Left cardiac atrium (tissue), 4 donors: Measurements from ENCODE around the gene PDGFD. TPM values are rescaled to one million over a fixed set of nuclear protein-coding genes. Genes with fewer than 3 reads are reported as not detected.
A peak's percentile ranks its signal among the peaks of the same experiment; 100 is the strongest.

Experiments used
- ATAC-seq, 2 donors: fragments of 200-7000 bp; cut with Tn5 transposase; one replicate each; pipeline ENCODE4 v1.9.1; 2020; ENCODE audit warnings: mild to moderate bottlenecking in 2 of 2, moderate library complexity in 2 of 2
- DNase-seq: peaks from one replicate; pipeline ENCODE4 v3.0.0-alpha.2; 2020
- intact Hi-C, 2 donors: fragments of 100-400 bp; cut with DNase I; formaldehyde crosslinking; loops; one replicate each; pipeline versions ENCODE4 v1.14.1 to v1.15.1; 2022 to 2023
- total RNA-seq, 2 donors: library from RNA; stranded (reverse); fragmentation: NEBNext Ultra II Directional; extraction: Animal tissue kit (Norgen Biotek cat#: 25700); gene quantifications; one replicate each; pipeline ENCODE4 v1.2.1, GENCODE V29; 2021
- donor health status: DM: no; HTN: yes; CAD: no.
- donor health status: DM: no; HTN: yes; CAD: no; lungs with severe emphysema.
- donor health status: DM: yes; HTN: yes; CAD: no.
- donor health status: Dilated cardiomyopathy.

Gene PDGFD
- total RNA-seq, 2 donors from 2014 or later: 8.7 to 17.3 TPM

DNA sequence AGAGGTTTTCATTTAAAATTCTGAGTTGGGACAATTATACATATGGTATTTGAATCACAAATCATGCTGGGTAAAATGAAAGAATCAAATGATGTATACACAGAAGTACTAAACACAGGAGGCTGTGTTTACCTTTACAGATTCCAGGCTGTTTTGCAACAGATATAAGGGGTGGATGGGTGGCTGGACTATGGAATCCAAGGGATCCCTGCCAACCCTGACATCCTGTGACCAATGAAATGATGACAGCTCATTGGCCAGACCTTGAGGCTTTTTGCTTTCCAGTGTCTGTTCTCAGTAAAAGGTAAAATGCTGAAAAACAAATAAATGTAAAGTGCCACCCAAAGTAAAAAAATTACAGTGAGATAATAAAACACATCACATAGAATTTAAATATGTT lies 130.8 kb downstream of the PDGFD start:
- intact Hi-C loops: no loop called here
- DNase-seq (peak; percentile 25), ATAC-seq (peak; percentile 57 to 63)

DNA sequence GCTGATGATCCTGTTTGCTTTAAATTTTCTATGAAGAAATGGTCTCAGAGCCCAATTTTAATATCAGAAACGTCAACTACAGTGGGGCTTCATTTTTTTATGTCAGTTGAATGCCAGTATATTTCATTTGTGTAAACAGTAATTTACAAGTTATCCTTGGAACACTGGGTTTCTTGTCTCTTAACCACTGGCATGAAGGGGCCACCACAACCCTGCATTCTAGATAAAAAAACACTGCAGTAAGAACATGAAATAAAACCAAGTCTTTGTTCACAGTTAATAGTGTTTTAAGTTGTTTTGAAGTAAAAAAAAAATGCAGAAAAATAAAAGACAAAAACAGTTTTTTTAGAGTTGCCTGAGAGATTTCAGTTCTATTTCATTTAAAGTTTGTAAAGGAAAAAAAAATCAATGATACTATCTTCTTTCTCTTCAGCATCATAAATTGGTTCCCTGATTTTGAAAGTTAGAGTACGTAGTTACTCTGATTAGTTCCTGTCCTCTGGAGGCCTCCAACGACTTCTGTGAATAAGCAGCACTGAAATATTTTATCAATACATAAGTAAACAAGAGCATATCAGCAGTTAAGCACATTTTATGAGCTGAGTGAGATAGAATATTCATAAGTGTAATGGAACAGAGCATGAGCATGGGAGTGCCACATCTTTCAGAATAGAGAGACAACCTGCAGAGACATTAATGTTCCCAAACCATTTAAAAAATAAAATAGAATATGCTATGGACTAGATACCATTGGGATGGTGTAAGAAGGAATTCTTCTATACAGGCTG lies 135.3 kb downstream of the PDGFD start:
- ATAC-seq (no peak), DNase-seq (no peak)
- intact Hi-C loops: no loop called here

DNA sequence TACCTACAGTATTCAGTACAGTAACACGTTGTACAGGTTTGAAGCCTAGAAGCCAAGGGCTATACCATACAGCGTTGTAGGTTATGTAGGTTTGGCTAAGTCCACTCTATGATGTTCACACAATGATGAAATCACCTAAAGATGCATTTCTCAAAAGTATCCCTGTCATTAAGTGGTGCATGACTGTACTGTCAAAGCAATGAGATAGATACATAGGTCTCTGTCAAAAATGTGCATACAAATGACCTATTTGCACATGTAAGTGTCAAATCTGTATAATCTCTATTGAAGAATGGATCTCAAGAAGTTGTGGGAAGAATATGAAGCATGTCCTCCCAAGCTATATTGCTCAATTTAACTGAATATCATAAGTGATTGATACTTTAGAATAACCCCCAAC lies 139.4 kb downstream of the PDGFD start:
- DNase-seq (no peak), ATAC-seq (no peak)
- intact Hi-C loops: no loop called here

DNA sequence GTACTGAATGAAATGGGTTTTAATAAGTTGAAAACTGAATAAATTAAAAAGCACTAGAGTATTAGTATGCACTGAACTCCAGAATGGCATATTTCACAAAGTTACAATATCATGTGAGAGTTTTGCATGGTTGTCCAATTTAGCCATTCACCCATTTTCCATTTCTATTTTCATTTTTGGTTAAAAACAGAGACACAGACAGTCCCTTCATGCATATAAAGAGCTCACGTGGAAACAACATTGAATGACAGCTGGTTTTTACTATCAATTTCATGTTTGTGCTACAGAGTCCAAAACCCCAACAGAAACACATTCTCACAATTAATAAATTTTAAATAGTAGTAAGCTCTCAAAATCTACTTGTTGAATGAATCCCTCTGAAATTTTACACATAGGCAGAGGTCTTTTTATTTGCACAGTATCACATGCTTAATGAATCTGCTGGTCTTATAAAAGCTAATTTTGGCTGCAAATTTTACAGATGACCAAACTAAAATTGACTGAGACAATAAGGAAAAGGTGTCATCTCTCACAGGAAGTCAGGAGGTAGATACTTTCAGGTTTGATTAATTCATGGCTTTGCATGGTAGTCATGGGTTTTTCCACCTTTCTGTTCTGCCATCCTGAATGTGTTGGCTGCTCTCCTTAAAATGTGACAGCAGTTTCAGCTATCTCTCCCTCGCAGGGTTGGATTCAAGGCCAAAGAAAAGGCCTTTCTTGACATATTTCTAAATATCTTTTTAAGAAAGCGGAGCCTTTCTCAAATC lies 148.1 kb downstream of the PDGFD start:
- ATAC-seq: no peak
- intact Hi-C loops: no loop called here
- DNase-seq: no peak

DNA sequence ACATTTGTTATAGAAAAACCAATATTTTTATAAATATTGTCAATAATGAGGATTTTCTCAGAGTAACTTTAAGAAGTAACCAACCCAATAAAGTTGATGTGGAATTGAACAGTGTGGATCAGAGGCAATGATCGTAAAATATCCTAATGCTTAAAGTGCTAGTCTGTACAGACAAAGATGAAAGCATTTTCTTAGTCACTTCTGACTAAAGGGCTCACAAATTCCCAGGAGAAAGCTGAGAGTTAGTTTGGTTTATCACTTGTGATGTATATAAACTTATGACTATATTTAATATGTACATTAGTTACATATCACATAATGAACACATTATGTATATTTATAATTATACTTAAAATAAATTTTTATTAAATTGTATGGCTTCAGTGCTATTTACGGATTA lies 152.9 kb downstream of the PDGFD start:
- ATAC-seq: no peak
- DNase-seq: no peak
- intact Hi-C loops: no loop called here

DNA sequence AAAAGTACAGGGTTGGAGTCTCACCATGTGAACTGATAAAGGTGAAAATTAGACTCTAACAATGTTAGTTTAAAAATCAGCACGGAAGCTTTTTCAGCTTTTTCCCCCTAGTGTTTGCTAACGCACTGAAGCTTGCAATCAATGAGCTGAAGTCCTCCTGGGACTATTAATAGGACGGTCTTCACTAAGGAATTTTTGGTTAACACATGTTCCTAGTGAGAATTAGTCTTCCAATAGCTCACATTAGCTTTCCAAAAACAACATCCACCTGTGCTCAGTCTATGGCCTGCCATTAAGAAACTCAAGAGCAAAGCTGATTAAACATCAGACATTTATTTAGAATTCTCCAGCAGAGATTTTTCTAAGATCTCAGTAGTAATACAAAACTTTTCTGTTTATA lies 154.2 kb downstream of the PDGFD start:
- intact Hi-C loops: no loop called here
- DNase-seq (no peak), ATAC-seq (no peak)

DNA sequence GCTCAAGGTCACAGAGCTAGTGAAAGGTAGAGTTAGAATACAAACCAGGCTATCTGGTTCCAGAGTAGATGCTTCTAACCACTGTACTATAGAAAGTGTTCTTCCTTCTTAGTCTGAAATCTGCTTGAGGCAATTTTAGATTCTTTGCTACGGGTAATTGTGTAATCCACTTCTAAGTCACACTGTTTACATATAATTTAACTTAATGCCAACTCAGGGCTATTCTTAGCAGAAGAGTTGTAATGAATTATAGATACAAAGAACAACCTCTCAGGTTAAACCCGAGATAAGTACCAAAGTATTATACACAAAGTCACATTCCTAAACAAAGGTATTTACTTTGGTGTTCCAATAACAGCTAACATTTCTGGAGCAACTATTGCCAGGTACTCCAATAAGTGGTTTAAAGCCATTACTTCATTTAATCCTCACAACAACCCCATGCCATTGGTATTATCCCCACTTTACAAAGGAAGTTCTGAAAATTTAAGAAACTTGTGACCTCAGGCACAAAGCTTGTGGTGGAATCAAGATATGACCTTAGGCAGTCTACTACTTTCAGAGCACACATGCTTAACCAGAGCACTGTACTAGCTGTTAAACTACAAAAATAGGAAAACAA lies 158.6 kb downstream of the PDGFD start:
- ATAC-seq (no peak), DNase-seq (no peak)
- intact Hi-C loops: no loop called here

DNA sequence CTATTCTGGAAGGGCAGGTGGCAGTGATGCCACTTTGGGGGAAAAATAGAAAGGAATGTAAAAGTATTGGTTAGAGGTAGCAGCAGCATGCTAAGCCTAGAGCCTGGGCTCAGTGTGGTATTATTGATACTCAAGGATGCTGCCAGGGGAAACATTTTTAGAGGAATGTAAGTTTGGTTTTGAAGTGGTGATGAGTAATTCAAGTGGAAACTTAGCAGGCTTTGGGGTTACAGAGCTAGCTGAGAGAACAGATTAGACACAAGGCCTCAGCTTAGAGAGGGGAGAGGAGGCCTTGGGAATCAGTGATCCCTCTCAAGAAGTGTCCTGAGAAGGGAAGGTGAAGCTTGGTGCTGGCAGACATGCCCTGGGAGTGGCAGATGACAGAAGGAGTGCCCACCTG lies 160.5 kb downstream of the PDGFD start:
- ATAC-seq: no peak
- no peak for DNase-seq
- intact Hi-C loops: no loop called here

DNA sequence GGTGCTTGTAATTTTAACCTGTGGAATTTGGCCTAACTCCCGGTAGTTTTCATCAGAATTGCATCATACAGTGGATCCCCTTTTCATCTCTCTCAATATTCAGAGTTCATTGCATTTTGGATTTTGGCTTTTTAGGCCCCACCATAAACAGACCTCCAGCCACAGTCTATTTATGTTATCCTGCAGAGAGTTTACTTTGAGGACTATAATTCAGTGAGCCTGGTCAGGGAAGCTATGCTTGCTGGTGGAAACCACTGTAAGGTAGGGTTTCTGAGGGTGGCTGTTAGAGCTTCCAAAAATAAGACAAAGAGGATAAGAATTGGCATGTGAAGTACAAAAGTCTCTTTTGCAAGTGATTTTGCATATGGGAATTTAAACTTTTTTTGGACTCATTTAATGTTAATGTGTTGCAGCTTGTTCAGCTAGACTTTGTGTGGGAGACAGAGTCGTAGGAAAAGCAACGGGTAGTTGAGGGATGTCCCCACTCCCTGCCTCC lies 162.3 kb downstream of the PDGFD start:
- ATAC-seq (no peak), DNase-seq (no peak)
- intact Hi-C loops: no loop called here

DNA sequence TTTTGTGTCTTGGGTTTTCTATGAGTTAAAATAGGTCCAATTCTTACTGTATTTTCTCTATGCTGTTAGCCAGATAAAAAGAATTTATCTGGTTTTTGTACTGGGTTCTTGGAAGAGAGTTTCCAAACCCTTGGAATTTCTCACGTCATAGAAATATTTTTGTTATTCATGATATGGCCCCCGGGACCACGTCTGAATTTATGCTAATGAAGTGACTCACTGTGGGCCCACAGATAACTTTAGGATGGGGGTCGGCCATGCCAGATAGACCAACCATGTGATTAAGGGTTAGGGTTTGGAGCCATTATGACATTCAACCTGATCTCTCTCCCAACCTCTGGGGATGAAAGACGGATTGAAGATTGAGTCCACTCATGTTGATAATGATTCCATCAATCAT lies 163.1 kb downstream of the PDGFD start:
- intact Hi-C loops: no loop called here
- ATAC-seq (peak; percentile 23 to 45), DNase-seq (no peak)

DNA sequence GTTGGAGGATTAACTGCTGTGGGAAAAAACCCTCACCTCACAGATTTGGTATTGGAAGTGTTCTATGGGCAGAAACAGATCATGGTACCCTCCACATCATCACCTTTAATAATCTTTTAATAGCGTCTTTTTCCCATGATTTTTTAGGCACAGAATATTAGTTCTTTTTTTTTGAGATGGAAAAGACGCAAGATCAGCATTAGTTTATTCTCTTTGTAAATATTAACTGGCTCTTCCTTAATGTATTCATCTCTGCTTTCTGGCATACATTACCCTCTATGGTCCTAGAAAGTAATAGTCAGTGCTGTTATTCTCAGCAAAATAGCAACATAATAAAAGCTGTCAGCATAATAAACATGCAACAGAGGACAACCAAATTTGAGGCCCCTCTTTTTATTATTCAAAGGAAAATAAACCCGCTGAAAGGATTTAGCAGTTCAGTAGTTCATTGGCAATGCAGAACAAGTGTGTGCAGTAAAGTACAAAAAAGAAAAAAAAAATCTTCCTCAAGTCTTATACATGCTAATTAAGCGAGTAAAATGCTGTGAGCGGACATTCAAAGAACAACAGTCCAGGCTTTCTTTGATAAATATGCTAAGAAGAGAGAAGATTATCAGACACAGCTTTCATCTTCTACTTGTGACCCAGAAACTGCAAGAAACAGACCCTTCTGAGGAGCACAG lies 165.0 kb downstream of the PDGFD start:
- ATAC-seq (no peak), DNase-seq (no peak)
- intact Hi-C loops: no loop called here

DNA sequence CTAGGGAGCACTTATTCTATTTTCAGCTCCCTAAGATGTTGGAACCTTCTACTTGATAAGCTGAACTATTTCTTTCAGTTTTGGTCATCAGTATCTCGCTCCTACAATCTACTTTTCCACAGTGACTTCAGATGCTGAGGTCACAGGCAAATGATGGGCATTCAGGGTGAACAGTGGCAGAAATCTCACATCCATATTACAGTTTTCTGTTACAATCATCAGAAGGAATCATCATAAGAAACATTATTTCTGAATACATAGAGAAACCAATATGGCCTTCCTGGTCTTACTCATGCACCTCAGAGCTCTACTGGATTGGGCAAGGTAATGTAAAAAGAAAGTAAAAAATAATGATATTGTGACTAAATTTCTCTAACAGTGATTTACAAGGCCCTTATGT lies 166.9 kb downstream of the PDGFD start:
- intact Hi-C loops: no loop called here
- DNase-seq: no peak
- no peak for ATAC-seq

DNA sequence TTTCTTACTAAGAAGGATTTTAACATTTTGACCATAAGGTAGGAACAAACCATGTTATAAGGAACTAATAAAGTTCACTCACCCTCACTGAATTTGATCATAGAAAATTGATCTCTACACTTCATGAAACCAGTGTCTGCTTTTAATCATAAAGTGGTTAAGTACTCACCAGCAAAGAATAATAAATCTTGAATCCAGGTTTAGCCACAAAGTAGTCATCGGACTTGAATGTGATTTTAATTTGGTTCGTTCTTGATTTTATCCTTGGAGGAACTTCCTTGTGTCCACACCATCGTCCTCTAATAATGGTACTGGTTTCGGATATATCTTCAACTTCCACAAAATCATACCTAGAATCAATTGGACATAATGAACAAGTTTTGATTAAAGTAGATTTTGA lies 168.1 kb downstream of the PDGFD start:
- DNase-seq (no peak), ATAC-seq (no peak)
- intact Hi-C loops: no loop called here

DNA sequence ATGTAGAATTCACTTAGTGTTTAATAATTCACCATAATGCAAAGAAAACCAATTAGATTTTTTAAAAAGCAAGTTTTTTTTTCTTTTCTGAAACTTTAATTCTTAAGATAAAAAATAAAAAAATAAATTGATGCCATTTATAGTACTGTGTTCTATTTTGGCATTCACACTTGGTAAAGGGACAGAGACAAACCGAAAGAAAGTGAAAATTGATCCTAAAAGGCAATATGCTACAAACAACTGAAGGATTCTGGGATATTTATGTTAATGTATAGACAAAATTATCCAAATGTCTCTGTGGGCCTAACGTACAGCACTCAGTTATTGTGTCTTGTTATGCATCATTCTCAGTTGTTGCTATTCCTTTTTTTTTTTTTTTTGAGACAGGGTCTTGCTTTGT lies 169.4 kb downstream of the PDGFD start:
- DNase-seq (no peak), ATAC-seq (no peak)
- intact Hi-C loops: no loop called here

DNA sequence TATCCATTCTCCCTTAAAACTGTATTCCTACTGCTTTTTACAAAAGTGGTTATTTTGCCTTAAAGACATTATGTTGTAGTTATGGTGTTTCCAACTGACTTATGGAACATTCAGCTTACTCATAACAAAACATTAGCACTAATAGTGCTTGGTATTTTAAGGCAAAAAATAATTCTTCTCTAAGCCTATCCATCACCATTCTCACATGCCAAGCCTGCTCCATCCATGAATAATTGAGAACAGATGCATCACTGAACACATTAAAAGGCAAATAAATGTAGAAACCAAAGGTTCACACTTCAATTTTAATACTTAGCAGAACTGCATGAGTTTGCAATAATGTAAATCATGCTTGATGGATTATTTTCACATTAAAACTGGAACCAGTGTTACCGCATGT lies 169.9 kb downstream of the PDGFD start:
- peak in 1 of 2 donors; percentile 27 for ATAC-seq
- intact Hi-C loops: no loop called here
- DNase-seq: no peak

DNA sequence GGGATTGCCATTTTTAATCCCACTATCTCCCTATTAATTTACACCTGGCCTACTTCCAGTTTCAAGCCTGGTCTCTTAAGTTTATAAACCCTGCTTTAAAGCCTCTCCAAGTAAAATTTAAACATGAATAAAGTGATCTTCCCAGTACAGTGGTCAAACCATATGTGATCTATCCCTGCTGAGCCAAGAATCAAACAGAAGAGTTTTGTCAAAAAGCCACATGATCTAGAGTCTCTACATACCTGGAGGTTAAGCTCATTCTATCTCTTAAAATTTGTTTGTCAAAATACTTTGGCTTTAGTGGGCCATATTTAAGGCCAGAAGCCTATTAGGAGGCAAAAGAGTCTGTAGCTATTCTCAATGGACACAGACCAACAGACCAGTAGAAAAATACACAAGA lies 170.4 kb downstream of the PDGFD start:
- ATAC-seq (no peak), DNase-seq (no peak)
- intact Hi-C loops: no loop called here

DNA sequence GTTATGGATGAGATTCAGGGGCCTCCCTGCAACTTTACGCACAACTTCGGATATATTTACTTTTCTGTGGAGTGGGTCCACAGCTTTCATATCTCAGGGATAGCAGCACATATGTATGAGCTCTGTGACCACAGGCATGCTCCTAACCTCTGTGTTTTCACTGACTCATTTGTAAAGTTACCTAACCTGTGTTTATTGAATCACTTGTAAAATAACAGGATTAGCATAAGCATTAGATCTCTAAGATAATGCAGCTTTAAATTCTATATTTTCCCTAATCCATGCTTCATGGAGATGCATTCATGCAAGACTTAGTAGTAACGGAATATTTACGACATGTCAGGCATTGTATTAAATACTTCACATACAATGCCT lies 175.4 kb downstream of the PDGFD start:
- intact Hi-C loops: no loop called here
- no peak for DNase-seq
- ATAC-seq: no peak

DNA sequence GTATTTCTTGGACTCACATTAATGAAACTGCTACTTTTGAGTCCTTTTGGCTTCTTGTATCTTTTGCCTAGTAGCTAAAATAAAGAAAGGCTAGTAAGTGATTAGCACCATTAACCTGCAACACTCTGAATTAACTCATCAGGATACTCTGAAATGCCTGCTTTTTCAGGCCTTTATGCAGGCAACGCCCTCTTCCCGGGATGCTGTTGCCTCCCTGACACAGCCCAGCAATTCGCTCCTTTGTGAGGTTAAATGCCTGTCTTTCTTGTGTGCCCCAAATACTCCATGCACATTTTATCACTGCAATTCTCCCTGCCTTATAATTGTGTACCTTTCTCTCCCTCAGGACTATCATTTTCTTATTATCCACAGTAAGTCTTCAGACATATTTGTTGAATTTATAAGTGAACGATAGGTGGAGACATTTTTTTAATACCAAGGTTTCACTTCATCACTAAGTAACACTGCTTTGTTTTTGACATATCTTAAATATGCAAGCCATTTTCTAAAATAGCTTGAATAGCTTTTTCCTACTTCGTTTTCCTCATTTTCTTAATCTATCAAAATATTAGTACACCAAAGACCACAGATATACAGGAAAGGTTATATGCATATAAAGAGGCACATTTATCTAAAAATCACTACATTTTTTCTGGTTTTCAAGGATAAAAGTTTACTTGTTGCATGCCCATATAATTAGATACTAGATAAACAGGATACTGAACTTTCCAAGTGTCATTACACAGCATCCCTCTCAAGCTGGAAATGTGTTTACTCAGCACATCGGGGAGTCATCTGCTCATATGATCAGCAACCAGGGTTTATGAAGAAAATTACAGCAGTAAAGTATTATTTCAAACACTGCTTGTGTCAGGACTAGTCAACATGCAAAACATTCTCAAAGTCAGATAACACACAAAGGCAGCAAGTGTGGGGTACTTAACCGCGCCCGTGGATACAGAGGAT lies 176.0 kb downstream of the PDGFD start:
- ATAC-seq (no peak), DNase-seq (no peak)

DNA sequence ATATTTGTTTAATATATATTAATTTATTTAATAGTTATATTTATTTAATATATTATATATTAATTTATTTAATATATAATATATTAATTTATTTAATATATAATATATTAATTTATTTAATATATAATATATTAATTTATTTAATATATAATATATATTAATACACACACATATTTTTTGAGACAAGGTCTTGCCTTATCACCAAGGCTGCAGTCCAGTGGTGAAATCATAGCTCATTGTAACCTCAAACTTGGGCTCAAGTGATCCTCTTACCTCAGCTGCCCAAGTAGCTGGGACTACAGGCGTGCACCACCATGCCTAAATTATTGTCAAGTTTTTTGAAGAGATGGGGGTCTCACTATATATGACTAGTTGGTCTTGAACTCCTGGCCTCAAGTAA lies 178.9 kb downstream of the PDGFD start:
- ATAC-seq: no peak
- intact Hi-C loops: no loop called here
- no peak for DNase-seq

More for the DNA sequence above, 176.0 kb downstream of the PDGFD start:
- intact Hi-C loops: no loop called here
